GM12878 (cell line): ENCODE results near the gene FOXF1. TPM values are rescaled to one million over a fixed set of nuclear protein-coding genes. Genes with fewer than 3 reads are reported as not detected.

Experiments used
- ATAC-seq: fragments of 200-7000 bp; cut with Tn5 transposase; 3 replicates; pipeline ENCODE4 v1.9.1; 2020; ENCODE audit warnings: mild to moderate bottlenecking, moderate library complexity
- BruUV-seq: library from RNA; stranded (reverse); fragments of 400-500 nt; replicated peaks from 2 replicates; lab custom pipeline; 2021; lab: Mats Ljungman, UMichigan
- CTCF ChIA-PET: fragments of 300-600 bp; sonication (Branson Sonifier 250); formaldehyde crosslinking; extraction: SDS; loops from one replicate; lab custom pipeline; 2021; ENCODE audit warnings: inconsistent platforms; lab: Yijun Ruan, JAX
- POLR2A ChIA-PET: fragments of 350-600 bp; formaldehyde crosslinking; extraction: SDS; loops from one replicate; lab custom pipeline; 2021; ENCODE audit warnings: inconsistent platforms; lab: Charles Lee
- RAD21 ChIA-PET: fragments of 300-600 bp; sonication (Branson Sonifier 250); formaldehyde crosslinking; loops from one replicate; lab custom pipeline; 2023; ENCODE audit warnings: antibody characterized with exemption; ENCODE audit not compliant: unreplicated experiment; lab: Charles Lee
- SMC1A ChIA-PET: fragments of 300-600 bp; sonication (Branson Sonifier 250); formaldehyde crosslinking; loops from one replicate; lab custom pipeline; 2023; ENCODE audit not compliant: unreplicated experiment, uncharacterized antibody; lab: Charles Lee
- DNase-seq: peaks from one replicate; pipeline ENCODE4 v3.0.0-alpha.2; 2011; ENCODE audit warnings: low read depth, low spot score
- FAIRE-seq: peaks from 3 replicates; lab custom pipeline; 2011; peaks lifted over from hg19 to GRCh38; lab: Jason Lieb, UNC
- H2AFZ ChIP-seq: 2 replicates; pipeline ENCODE4 v1.6.0; 2011; ENCODE audit warnings: low read depth, low read length, control low read depth; ENCODE audit not compliant: control insufficient read depth
- H3K27ac ChIP-seq: 2 replicates; pipeline ENCODE4 v1.5.1; 2011; ENCODE audit warnings: control low read depth; ENCODE audit not compliant: control insufficient read depth, insufficient read depth
- H3K27me3 ChIP-seq, 2 experiments: replicated peaks in 1 of 2; 2 replicates each; pipeline versions ENCODE4 v1.6.0 to v1.6.1; 2011; ENCODE audit warnings: low read length in 1 of 2; ENCODE audit not compliant: control insufficient read depth in 2 of 2, insufficient read depth in 2 of 2
- H3K36me3 ChIP-seq, 2 experiments: 2 replicates each; pipeline ENCODE4 v1.5.1; 2011; ENCODE audit warnings: low read length in 1 of 2; ENCODE audit not compliant: control insufficient read depth in 2 of 2, insufficient read depth in 2 of 2
- H3K4me1 ChIP-seq: 2 replicates; pipeline ENCODE4 v1.6.1; 2011; ENCODE audit warnings: mild to moderate bottlenecking, low read length, moderate library complexity, mixed read lengths; ENCODE audit not compliant: control insufficient read depth, insufficient read depth
- H3K4me2 ChIP-seq: 2 replicates; pipeline ENCODE4 v1.6.0; 2011; ENCODE audit warnings: control low read depth; ENCODE audit not compliant: control insufficient read depth, insufficient read depth
- H3K4me3 ChIP-seq: fragments of 200-600 bp; sonication (generic); 2 replicates; pipeline ENCODE4 v1.5.1; 2016
- H3K79me2 ChIP-seq: 2 replicates; pipeline ENCODE4 v1.6.0; 2011; ENCODE audit warnings: low read length; ENCODE audit not compliant: control insufficient read depth, insufficient read depth
- H3K9ac ChIP-seq: 2 replicates; pipeline ENCODE4 v1.8.0; 2011; ENCODE audit warnings: low read length, control low read depth, mixed read lengths; ENCODE audit not compliant: control insufficient read depth, insufficient read depth
- H3K9me3 ChIP-seq: replicated peaks from 3 replicates; pipeline ENCODE4 v1.5.1; 2011; ENCODE audit warnings: mild to moderate bottlenecking, low read length; ENCODE audit not compliant: control insufficient read depth, insufficient read depth
- H4K20me1 ChIP-seq: 2 replicates; pipeline ENCODE4 v1.6.0; 2011; ENCODE audit not compliant: control insufficient read depth, insufficient read depth
- EGR1 ChIP-seq, 2 experiments: IDR thresholded peaks; 1 replicate in 1 of 2; 2 replicates in 1 of 2; pipeline ENCODE4 v1.6.1; 2011 to 2012; ENCODE audit warnings: low read depth in 2 of 2, low read length in 2 of 2, borderline replicate concordance in 1 of 2, mild to moderate bottlenecking in 1 of 2, moderate library complexity in 1 of 2
- FOXM1 ChIP-seq: IDR thresholded peaks from 2 replicates; pipeline ENCODE4 v1.6.1; 2012; ENCODE audit warnings: low read depth, mild to moderate bottlenecking, inconsistent platforms, low read length, moderate library complexity
- MXI1 ChIP-seq: fragments of 150-350 bp; IDR thresholded peaks from 2 replicates; pipeline ENCODE4 v1.6.1; 2011; ENCODE audit warnings: low read depth, mild to moderate bottlenecking, inconsistent platforms, low read length, improper control_type of control experiment
- NBN ChIP-seq: fragments of 450-650 bp; IDR thresholded peaks from 2 replicates; pipeline ENCODE4 v1.6.1; 2016
- SIN3A ChIP-seq: IDR thresholded peaks from 2 replicates; pipeline ENCODE4 v1.6.1; 2012; ENCODE audit warnings: low read depth, low read length, improper control_type of control experiment
- STAT1 ChIP-seq: fragments of 450-650 bp; conservative IDR thresholded peaks from 2 replicates; pipeline ENCODE4 v1.6.1; 2014; ENCODE audit warnings: antibody characterized with exemption, mild to moderate bottlenecking
- ZSCAN29 ChIP-seq: fragments of 450-650 bp; IDR thresholded peaks from 2 replicates; pipeline ENCODE4 v1.6.1; 2017; ENCODE audit warnings: mild to moderate bottlenecking, moderate library complexity
- WGBS: methylation state at CpG from one replicate; pipeline ENCODE4 v1.1.6; 2016; ENCODE audit warnings: low lambda C conversion rate; ENCODE audit not compliant: insufficient replicate concordance, insufficient coverage; ENCODE audit errors: missing lambda C conversion rate; 5-methylcytosine and 5-hydroxymethylcytosine counted together
- in situ Hi-C: fragments of 300-500 bp; cut with MboI; formaldehyde crosslinking; loops from 9 replicates; pipeline ENCODE4 v1.14.3; 2018; ENCODE audit warnings: mixed read lengths
- intact Hi-C: fragments of 100-400 bp; cut with micrococcal nuclease; formaldehyde crosslinking; loops from one replicate; pipeline ENCODE4 v1.14.2; 2022; ENCODE audit not compliant: unreplicated experiment
- polyA plus RNA-seq, 11 experiments: library from polyadenylated mRNA; depleted of rRNA in 4 of 11; unstranded in 6 of 11; stranded (reverse) in 5 of 11; fragments of >200 nt; fragmentation: Nextera tagmentation in 4 of 11; fragmentation: Illumina TruSeq in 1 of 11; extraction: Ambion mirVana in 4 of 11; extraction: Trizol in 1 of 11; gene quantifications; 1 replicate in 1 of 11; 2 replicates in 10 of 11; pipeline versions ENCODE4 v1.2.1 to v1.2.3, GENCODE V29; 2011 to 2016; ENCODE audit warnings: inconsistent platforms in 2 of 11, missing spikeins in 2 of 11, low read depth in 1 of 11
- total RNA-seq, 4 experiments: library from RNA; depleted of rRNA in 3 of 4; stranded (reverse); fragments of >200 nt in 3 of 4; fragmentation: Illumina TruSeq in 1 of 4; extraction: Trizol in 1 of 4; gene quantifications; 2 replicates each; pipeline versions ENCODE4 v1.2.1 to v1.2.3, GENCODE V29; 2013 to 2021
- TF ChIP-seq, protein P1 (sequence below): fragments of 450-650 bp; IDR thresholded peaks from 2 replicates; pipeline ENCODE4 v1.6.1; 2017; ENCODE audit warnings: low read depth, mild to moderate bottlenecking, moderate library complexity
- TF ChIP-seq, protein P2 (sequence below): IDR thresholded peaks from 2 replicates; pipeline ENCODE4 v1.6.1; 2011; ENCODE audit warnings: mild to moderate bottlenecking, low read depth, low read length, moderate library complexity; ENCODE audit not compliant: insufficient replicate concordance

Gene FOXF1
- total and polyA plus RNA-seq, 10 of the 15 experiments (the other 5 are each of a cell fraction or from before 2014, with no cell fraction given): 0.01 TPM; not detected in 9

DNA sequence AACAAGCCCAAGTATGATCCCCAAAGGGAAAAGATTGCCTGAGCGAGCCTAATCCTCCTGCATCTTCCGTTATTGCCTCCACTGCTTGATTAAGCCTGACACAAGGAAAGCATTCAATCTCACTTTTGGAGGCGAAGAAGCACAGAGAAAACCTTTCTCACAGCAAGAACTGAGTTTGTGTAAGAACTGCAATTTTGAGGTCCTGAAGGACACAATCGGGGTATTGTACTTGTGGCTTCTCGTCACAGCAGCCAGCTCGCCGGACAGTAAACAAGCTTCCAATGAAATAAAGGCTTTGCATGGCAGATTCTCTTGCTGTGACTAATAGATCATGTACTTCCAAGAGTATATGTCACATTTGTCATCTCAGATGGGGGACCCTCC lies 18.7 kb upstream of the FOXF1 start (continued):
- TF ChIP-seq, protein P1, sequence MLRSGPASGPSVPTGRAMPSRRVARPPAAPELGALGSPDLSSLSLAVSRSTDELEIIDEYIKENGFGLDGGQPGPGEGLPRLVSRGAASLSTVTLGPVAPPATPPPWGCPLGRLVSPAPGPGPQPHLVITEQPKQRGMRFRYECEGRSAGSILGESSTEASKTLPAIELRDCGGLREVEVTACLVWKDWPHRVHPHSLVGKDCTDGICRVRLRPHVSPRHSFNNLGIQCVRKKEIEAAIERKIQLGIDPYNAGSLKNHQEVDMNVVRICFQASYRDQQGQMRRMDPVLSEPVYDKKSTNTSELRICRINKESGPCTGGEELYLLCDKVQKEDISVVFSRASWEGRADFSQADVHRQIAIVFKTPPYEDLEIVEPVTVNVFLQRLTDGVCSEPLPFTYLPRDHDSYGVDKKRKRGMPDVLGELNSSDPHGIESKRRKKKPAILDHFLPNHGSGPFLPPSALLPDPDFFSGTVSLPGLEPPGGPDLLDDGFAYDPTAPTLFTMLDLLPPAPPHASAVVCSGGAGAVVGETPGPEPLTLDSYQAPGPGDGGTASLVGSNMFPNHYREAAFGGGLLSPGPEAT: no peak
- TF ChIP-seq EGR1 (IDR thresholded peaks at IDR 0.05; ENCODE audit: borderline replicate concordance in 1 of 2, low read depth in 2 of 2, low read length in 2 of 2): no peak

DNA sequence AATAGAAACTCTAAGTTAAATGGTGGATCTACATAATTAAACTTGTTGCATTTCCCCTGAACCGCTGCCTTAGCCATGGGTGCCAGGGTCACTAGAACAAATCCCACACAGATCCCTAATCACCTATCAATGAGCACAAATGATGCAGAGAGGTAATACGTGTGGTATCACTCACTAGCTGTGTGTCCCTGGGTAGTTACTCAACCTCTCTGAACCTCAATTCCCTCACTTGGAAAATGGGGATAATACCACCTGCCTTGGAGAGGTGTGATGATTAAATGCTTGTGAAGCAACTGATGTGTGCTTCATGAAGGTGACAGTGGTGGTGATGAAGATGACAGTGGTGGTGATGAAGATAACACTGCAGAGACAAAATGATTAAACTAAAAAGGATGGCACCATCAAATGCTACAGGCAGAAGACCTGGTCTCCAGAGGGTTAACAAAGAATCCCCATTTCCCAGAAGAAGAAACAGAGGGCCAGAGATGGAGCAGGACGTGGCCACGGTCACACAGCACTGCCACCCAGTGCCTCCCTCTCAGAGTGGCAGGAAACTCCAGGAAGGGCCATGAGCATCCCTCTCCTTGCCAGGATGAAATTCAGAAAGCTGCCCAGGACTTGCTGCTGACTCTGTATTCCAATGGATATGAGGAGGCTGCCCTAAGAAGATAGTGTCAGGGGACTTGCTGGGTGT lies 17.9 kb upstream of the FOXF1 start:
- ChIA-PET SMC1A (no interaction called here), CTCF (interaction anchor here (0.6 kb wide), 1 partner anchor 787 kb away, joined by 3 read pairs; no protein-coding TSS in a partner anchor), POLR2A (no interaction called here), RAD21 (no interaction called here)
- Histone ChIP-seq H3K4me1 (no peaks in the 10 kb centered on the region), H3K79me2 (no peaks in the 10 kb centered on the region), H3K9me3 (no peaks in the 10 kb centered on the region), H4K20me1 (no peaks in the 10 kb centered on the region), H3K4me3 (no peak overlapping the region), H3K9ac (no peak overlapping the region), H3K27ac (no peak overlapping the region), H2AFZ (no peak overlapping the region), H3K27me3 (peaks cover 8 to 12% of the 10 kb centered on the region in 2 experiments), H3K36me3 (no peaks in the 10 kb centered on the region), H3K4me2 (no peak overlapping the region)
- in situ Hi-C loops (no loop called here), intact Hi-C loops (no loop called here)
- ATAC-seq (no peak), DNase-seq (no peak), FAIRE-seq (no peak)
- no TSS peak for BruUV-seq
- 8% methylated on average over 4 of the region's 4 CpGs for WGBS
- TF ChIP-seq STAT1 (no peak), MXI1 (no peak), ZSCAN29 (no peak), FOXM1 (no peak), NBN (no peak), SIN3A (no peak)
- TF ChIP-seq, protein P2, sequence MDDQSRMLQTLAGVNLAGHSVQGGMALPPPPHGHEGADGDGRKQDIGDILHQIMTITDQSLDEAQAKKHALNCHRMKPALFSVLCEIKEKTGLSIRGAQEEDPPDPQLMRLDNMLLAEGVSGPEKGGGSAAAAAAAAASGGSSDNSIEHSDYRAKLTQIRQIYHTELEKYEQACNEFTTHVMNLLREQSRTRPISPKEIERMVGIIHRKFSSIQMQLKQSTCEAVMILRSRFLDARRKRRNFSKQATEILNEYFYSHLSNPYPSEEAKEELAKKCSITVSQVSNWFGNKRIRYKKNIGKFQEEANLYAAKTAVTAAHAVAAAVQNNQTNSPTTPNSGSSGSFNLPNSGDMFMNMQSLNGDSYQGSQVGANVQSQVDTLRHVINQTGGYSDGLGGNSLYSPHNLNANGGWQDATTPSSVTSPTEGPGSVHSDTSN: no peak
- TF ChIP-seq, protein P1: no peak
